H1 (cell line): ENCODE measurements around the gene ARHGAP32. TPM values are rescaled to one million over a fixed set of nuclear protein-coding genes. Genes with fewer than 3 reads are reported as not detected.

ENCODE experiments used
- CTCF ChIA-PET: fragments of 300-600 bp; sonication (Branson Sonifier 250); formaldehyde crosslinking; loops from one replicate; lab custom pipeline; 2021; ENCODE audit not compliant: partially characterized antibody; lab: Charles Lee
- POLR2A ChIA-PET: fragments of 300-600 bp; sonication (Branson Sonifier 250); formaldehyde crosslinking; loops from one replicate; lab custom pipeline; 2021; ENCODE audit warnings: inconsistent platforms; ENCODE audit not compliant: partially characterized antibody; lab: Charles Lee
- DNase-seq, 2 experiments: peaks; one replicate each; pipeline versions ENCODE4 v3.0.0 to v3.0.0-alpha.2; 2010 to 2022; ENCODE audit warnings: low spot score in 2 of 2, low read depth in 1 of 2, mixed read lengths in 1 of 2
- FAIRE-seq: peaks from 2 replicates; lab custom pipeline; 2011; peaks lifted over from hg19 to GRCh38; lab: Jason Lieb, UNC
- H2AFZ ChIP-seq: 2 replicates; pipeline ENCODE4 v1.8.1; 2012; ENCODE audit warnings: low read length, inconsistent platforms
- H2AK5ac ChIP-seq: 2 replicates; pipeline ENCODE4 v1.6.1; 2013; ENCODE audit warnings: low read depth, low read length
- H2BK120ac ChIP-seq: replicated peaks from 2 replicates; pipeline ENCODE3; 2013; ENCODE audit warnings: low read depth, low read length, inconsistent platforms
- H2BK12ac ChIP-seq: 2 replicates; pipeline ENCODE4 v1.6.1; 2013; ENCODE audit warnings: low read depth, low read length
- H2BK15ac ChIP-seq: 2 replicates; pipeline ENCODE4 v1.6.1; 2013; ENCODE audit warnings: low read length
- H2BK20ac ChIP-seq: 2 replicates; pipeline ENCODE4 v1.6.1; 2013; ENCODE audit warnings: low read length
- H2BK5ac ChIP-seq: 2 replicates; pipeline ENCODE4 v1.6.1; 2013; ENCODE audit warnings: low read depth, low read length
- H3K14ac ChIP-seq: 2 replicates; pipeline ENCODE4 v1.6.1; 2013; ENCODE audit warnings: inconsistent platforms; ENCODE audit not compliant: insufficient read length
- H3K18ac ChIP-seq: 2 replicates; pipeline ENCODE4 v1.6.1; 2013; ENCODE audit warnings: low read length; ENCODE audit errors: extremely low read depth
- H3K23ac ChIP-seq: 2 replicates; pipeline ENCODE4 v1.6.1; 2013; ENCODE audit warnings: inconsistent platforms; ENCODE audit not compliant: insufficient read length
- H3K23me2 ChIP-seq: 2 replicates; pipeline ENCODE4 v1.6.1; 2013; ENCODE audit warnings: low read depth, low read length
- H3K27ac ChIP-seq: 2 replicates; pipeline ENCODE4 v1.6.1; 2011; ENCODE audit warnings: low read depth, low read length, inconsistent platforms
- H3K27me3 ChIP-seq, 4 experiments: replicated peaks in 1 of 4; 1 replicate in 1 of 4; 2 replicates in 3 of 4; pipeline versions ENCODE4 v1.6.1 to v1.8.1; 2011 to 2013; ENCODE audit warnings: low read length in 3 of 4, mild to moderate bottlenecking in 3 of 4, inconsistent platforms in 2 of 4, mixed read lengths in 2 of 4, moderate library complexity in 1 of 4; ENCODE audit not compliant: control insufficient read depth in 3 of 4, insufficient read depth in 3 of 4; ENCODE audit errors: extremely low read depth in 1 of 4
- H3K36me3 ChIP-seq, 4 experiments: 2 replicates each; pipeline versions ENCODE4 v1.6.1 to v1.8.1; 2011 to 2013; ENCODE audit warnings: mild to moderate bottlenecking in 4 of 4, low read length in 3 of 4, moderate library complexity in 2 of 4, control low read depth in 1 of 4, inconsistent platforms in 1 of 4; ENCODE audit not compliant: insufficient read depth in 4 of 4, control insufficient read depth in 2 of 4
- H3K4ac ChIP-seq: replicated peaks from 2 replicates; pipeline ENCODE3; 2013; ENCODE audit warnings: low read length, low read depth, mixed read lengths, inconsistent platforms; ENCODE audit not compliant: insufficient read length
- H3K4me1 ChIP-seq, 4 experiments: replicated peaks in 1 of 4; 1 replicate in 1 of 4; 2 replicates in 3 of 4; pipeline versions ENCODE4 v1.6.1 to v1.8.1; 2011 to 2013; ENCODE audit warnings: low read length in 3 of 4, inconsistent platforms in 2 of 4, mixed read lengths in 1 of 4; ENCODE audit not compliant: insufficient read depth in 4 of 4, control insufficient read depth in 3 of 4
- H3K4me2 ChIP-seq, 2 experiments: 2 replicates each; pipeline versions ENCODE4 v1.6.1 to v1.8.1; 2011 to 2013; ENCODE audit warnings: low read depth in 2 of 2, low read length in 2 of 2, control low read depth in 1 of 2, inconsistent platforms in 1 of 2, mild to moderate bottlenecking in 1 of 2; ENCODE audit not compliant: insufficient read depth in 1 of 2
- H3K4me3 ChIP-seq, 4 experiments: fragments of 200-600, 300-600 bp in 1 of 4; sonication (generic), shearing (Covaris generic), sonication (Bioruptor Twin) in 1 of 4; 2 replicates each; pipeline versions ENCODE4 v1.5.1 to v1.8.1; 2011 to 2016; ENCODE audit warnings: low read length in 4 of 4, low read depth in 3 of 4, control low read depth in 2 of 4, inconsistent platforms in 2 of 4, mild to moderate bottlenecking in 2 of 4, mixed read lengths in 1 of 4, moderate library complexity in 1 of 4; ENCODE audit not compliant: insufficient read depth in 2 of 4; ENCODE audit errors: extremely low read depth in 1 of 4
- H3K56ac ChIP-seq: replicated peaks from 2 replicates; pipeline ENCODE3; 2013; ENCODE audit warnings: low read depth, mild to moderate bottlenecking, mixed read lengths, low read length, inconsistent platforms; ENCODE audit not compliant: insufficient read length
- H3K79me1 ChIP-seq: 2 replicates; pipeline ENCODE4 v1.6.1; 2013; ENCODE audit warnings: low read depth, low read length, control low read depth
- H3K79me2 ChIP-seq, 2 experiments: 2 replicates each; pipeline versions ENCODE4 v1.6.1 to v1.8.1; 2012 to 2013; ENCODE audit warnings: low read length in 2 of 2, mild to moderate bottlenecking in 2 of 2, inconsistent platforms in 1 of 2; ENCODE audit not compliant: insufficient read depth in 2 of 2, control insufficient read depth in 1 of 2
- H3K9ac ChIP-seq, 4 experiments: replicated peaks in 1 of 4; 1 replicate in 1 of 4; 2 replicates in 3 of 4; pipeline versions ENCODE4 v1.6.1 to v1.8.1; 2011 to 2013; ENCODE audit warnings: low read depth in 3 of 4, low read length in 3 of 4, control low read depth in 2 of 4, mild to moderate bottlenecking in 2 of 4, moderate library complexity in 2 of 4, inconsistent platforms in 1 of 4; ENCODE audit errors: extremely low read depth in 1 of 4
- H3K9me3 ChIP-seq, 2 experiments: 2 replicates each; pipeline versions ENCODE4 v1.6.1 to v1.8.1; 2012 to 2013; ENCODE audit warnings: mild to moderate bottlenecking in 2 of 2, moderate library complexity in 2 of 2, control low read depth in 1 of 2, inconsistent platforms in 1 of 2, low read depth in 1 of 2, low read length in 1 of 2, mixed read lengths in 1 of 2; ENCODE audit not compliant: insufficient read depth in 2 of 2
- H4K20me1 ChIP-seq, 2 experiments: replicated peaks in 1 of 2; 2 replicates each; pipeline versions ENCODE3 to v1.8.1; 2011 to 2013; ENCODE audit warnings: inconsistent platforms in 2 of 2, low read length in 2 of 2, mild to moderate bottlenecking in 1 of 2; ENCODE audit not compliant: insufficient read depth in 2 of 2, control insufficient read depth in 1 of 2
- H4K5ac ChIP-seq: 2 replicates; pipeline ENCODE4 v1.6.1; 2013; ENCODE audit warnings: low read length, low read depth, mixed read lengths, inconsistent platforms; ENCODE audit not compliant: insufficient read length
- H4K8ac ChIP-seq: 2 replicates; pipeline ENCODE4 v1.8.0; 2013; ENCODE audit warnings: mild to moderate bottlenecking, moderate library complexity, low read length, inconsistent platforms; ENCODE audit not compliant: insufficient read depth; ENCODE audit errors: extremely low read depth
- H4K91ac ChIP-seq: replicated peaks from 2 replicates; pipeline ENCODE3; 2013; ENCODE audit warnings: low read length, mixed read lengths, inconsistent platforms; ENCODE audit not compliant: insufficient read length
- RAD21 ChIP-seq, 2 experiments: IDR thresholded peaks in 1 of 2; conservative IDR thresholded peaks in 1 of 2; 2 replicates each; pipeline ENCODE4 v1.6.1; 2011; ENCODE audit warnings: low read depth in 2 of 2, low read length in 2 of 2, improper control_type of control experiment in 1 of 2, inconsistent platforms in 1 of 2, mild to moderate bottlenecking in 1 of 2, moderate library complexity in 1 of 2
- WGBS, 2 experiments: shearing (Covaris generic) in 1 of 2; methylation state at CpG; one replicate each; pipeline versions ENCODE4 v1.1.6 to v1.1.7; 2013 to 2015; ENCODE audit warnings: low lambda C conversion rate in 2 of 2, mixed read lengths in 2 of 2, inconsistent platforms in 1 of 2, low coverage in 1 of 2, missing lambda C conversion rate in 1 of 2; ENCODE audit not compliant: insufficient replicate concordance in 2 of 2, insufficient coverage in 1 of 2, insufficient read length in 1 of 2; ENCODE audit errors: extremely low coverage in 1 of 2, missing lambda C conversion rate in 1 of 2; 5-methylcytosine and 5-hydroxymethylcytosine counted together
- polyA plus RNA-seq, 7 experiments: library from polyadenylated mRNA; depleted of rRNA in 3 of 7; stranded (reverse) in 5 of 7; unstranded in 2 of 7; fragments of >200 nt in 5 of 7; fragments of 200-250 nt in 2 of 7; gene quantifications; 1 replicate in 5 of 7; 2 replicates in 1 of 7; 4 replicates in 1 of 7; pipeline versions ENCODE4 v1.2.1 to v1.2.3, GENCODE V29; 2011 to 2013; ENCODE audit warnings: missing spikeins in 2 of 7, mixed read lengths in 2 of 7
- total RNA-seq: library from RNA; stranded (reverse); fragmentation: NEBNext Ultra II Directional; extraction: Animal tissue kit (Norgen Biotek cat#: 25700); gene quantifications from 2 replicates; pipeline ENCODE4 v1.2.1, GENCODE V29; 2021
- TF ChIP-seq, protein P1 (sequence below): IDR thresholded peaks from 2 replicates; pipeline ENCODE4 v1.6.1; 2012; ENCODE audit warnings: inconsistent platforms

Gene ARHGAP32
- total and polyA plus RNA-seq, 2 of the 8 experiments (the other 6 are each of a cell fraction or from before 2014, with no cell fraction given) = 13.7 to 30.0 TPM

DNA sequence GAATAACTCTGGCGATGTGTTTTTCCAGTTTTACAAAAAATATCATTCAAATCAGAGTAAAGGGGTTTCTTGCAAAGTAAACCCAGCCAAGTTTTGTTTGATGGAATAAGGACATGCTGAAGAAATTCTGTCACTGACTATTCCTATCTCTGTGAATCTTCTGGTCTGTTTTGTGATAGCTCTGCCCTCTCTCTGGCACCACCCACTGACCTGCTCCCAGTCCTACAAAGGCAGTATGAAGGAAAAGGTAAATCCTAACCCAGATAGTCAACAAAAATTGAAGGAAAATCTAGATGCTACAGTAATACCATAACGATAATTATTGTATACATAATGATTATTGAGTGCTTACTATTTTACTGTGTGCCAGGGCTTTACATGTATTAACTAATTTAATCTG, 173.1 kb downstream of the ARHGAP32 start:
- Histone ChIP-seq H4K5ac (no peak overlapping the region), H3K18ac (no peak overlapping the region), H2BK5ac (no peak overlapping the region), H3K9ac (no peak overlapping the region), H2BK20ac (no peak overlapping the region), H4K20me1 (no peaks in the 10 kb centered on the region), H2BK15ac (no peak overlapping the region), H2BK12ac (no peak overlapping the region), H3K36me3 (no peaks in the 10 kb centered on the region), H4K91ac (no peak overlapping the region), H3K9me3 (no peaks in the 10 kb centered on the region), H3K56ac (no peak overlapping the region), H3K79me2 (no peaks in the 10 kb centered on the region), H3K4ac (no peak overlapping the region), H3K4me3 (no peak overlapping the region), H3K23me2 (no peaks in the 10 kb centered on the region), H4K8ac (no peak overlapping the region), H3K79me1 (no peaks in the 10 kb centered on the region), H3K4me2 (no peak overlapping the region), H2AK5ac (no peak overlapping the region), H3K23ac (no peak overlapping the region), H2AFZ (no peak overlapping the region), H3K27me3 (no peaks in the 10 kb centered on the region; a peak in 1 of 7 replicates), H3K4me1 (peaks cover 0 to 3% (median 1%) of the 10 kb centered on the region in 4 experiments; a peak in 1 of 7 replicates), H3K27ac (no peak overlapping the region), H2BK120ac (no peak overlapping the region), H3K14ac (no peak overlapping the region)
- FAIRE-seq (no peak), DNase-seq (no peak)
- ChIA-PET CTCF (no interaction called here), POLR2A (no interaction called here)
- WGBS, 2 experiments = 85% methylated on average over 2 of the region's 2 CpGs; no CpG with 5 or more reads in 1 of the 2 experiments
- TF ChIP-seq RAD21 (IDR thresholded peaks at IDR 0.05 in 1 of 2, conservative IDR thresholded peaks at IDR 0.05 in 1 of 2; ENCODE audit: low read depth in 2 of 2, low read length in 2 of 2) = peak; percentile 19 to 33; a peak in 3 of 4 replicates
- TF ChIP-seq, protein P1, sequence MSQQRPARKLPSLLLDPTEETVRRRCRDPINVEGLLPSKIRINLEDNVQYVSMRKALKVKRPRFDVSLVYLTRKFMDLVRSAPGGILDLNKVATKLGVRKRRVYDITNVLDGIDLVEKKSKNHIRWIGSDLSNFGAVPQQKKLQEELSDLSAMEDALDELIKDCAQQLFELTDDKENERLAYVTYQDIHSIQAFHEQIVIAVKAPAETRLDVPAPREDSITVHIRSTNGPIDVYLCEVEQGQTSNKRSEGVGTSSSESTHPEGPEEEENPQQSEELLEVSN = no peak
